ENCODE results near the gene LRP2.

LRP2 gene

DNA sequence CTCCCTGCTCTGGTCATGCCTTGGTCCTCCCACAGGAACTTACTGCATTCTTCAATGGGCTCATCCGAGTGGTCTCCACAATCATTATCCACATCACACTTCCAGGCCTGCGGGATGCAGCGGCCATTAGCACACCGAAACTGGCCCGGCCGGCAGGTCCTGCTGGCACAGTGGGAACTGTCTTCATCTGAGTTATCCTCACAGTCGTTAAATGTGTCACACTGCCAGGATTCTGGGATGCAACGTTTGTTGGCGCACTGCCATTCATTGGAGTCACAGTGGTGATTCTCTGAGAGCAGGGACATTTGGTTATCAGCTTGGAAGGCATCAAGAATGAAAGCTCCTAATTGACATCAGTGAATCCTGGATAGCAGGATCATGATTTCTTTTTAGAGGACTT is 188.5 kb downstream of the LRP2 start:
- no peaks in the 10 kb centered on the region for H3K4me1 ChIP-seq (ENCODE audit: control insufficient read depth, insufficient read depth, low read length)
- H3K27me3 ChIP-seq (ENCODE audit: control insufficient read depth, insufficient read depth, low read length) = no peaks in the 10 kb centered on the region
- no peaks in the 10 kb centered on the region for H3K9me3 ChIP-seq (ENCODE audit: control insufficient read depth, insufficient read depth, low read length)
- H3K36me3 ChIP-seq (ENCODE audit: control insufficient read depth, insufficient read depth, low read length) = no peaks in the 10 kb centered on the region
- H3K9ac ChIP-seq (ENCODE audit: low read depth, low read length) = no peak overlapping the region
- no peak overlapping the region for H3K4me3 ChIP-seq (ENCODE audit: low read depth, low read length)
- H3K27ac ChIP-seq (ENCODE audit: low read depth, low read length) = no peak overlapping the region

GRCh38 chr2:169172914-169173313 is 189.4 kb downstream of the LRP2 start:
- H3K36me3 ChIP-seq (ENCODE audit: control insufficient read depth, insufficient read depth, low read length) = no peaks in the 10 kb centered on the region
- no peaks in the 10 kb centered on the region for H3K27me3 ChIP-seq (ENCODE audit: control insufficient read depth, insufficient read depth, low read length)
- H3K9ac ChIP-seq (ENCODE audit: low read depth, low read length) = no peak overlapping the region
- H3K4me1 ChIP-seq (ENCODE audit: control insufficient read depth, insufficient read depth, low read length) = no peaks in the 10 kb centered on the region
- no peak overlapping the region for H3K4me3 ChIP-seq (ENCODE audit: low read depth, low read length)
- no peak overlapping the region for H3K27ac ChIP-seq (ENCODE audit: low read depth, low read length)
- no peaks in the 10 kb centered on the region for H3K9me3 ChIP-seq (ENCODE audit: control insufficient read depth, insufficient read depth, low read length)

GRCh38 chr2:169172151-169172735 is 190.1 kb downstream of the LRP2 start:
- Histone ChIP-seq H3K4me3 (ENCODE audit: low read depth, low read length) (no peak overlapping the region), H3K36me3 (ENCODE audit: control insufficient read depth, insufficient read depth, low read length) (no peaks in the 10 kb centered on the region), H3K9me3 (ENCODE audit: control insufficient read depth, insufficient read depth, low read length) (no peaks in the 10 kb centered on the region), H3K27me3 (ENCODE audit: control insufficient read depth, insufficient read depth, low read length) (no peaks in the 10 kb centered on the region), H3K27ac (ENCODE audit: low read depth, low read length) (no peak overlapping the region), H3K9ac (ENCODE audit: low read depth, low read length) (no peak overlapping the region), H3K4me1 (ENCODE audit: control insufficient read depth, insufficient read depth, low read length) (no peaks in the 10 kb centered on the region)

DNA sequence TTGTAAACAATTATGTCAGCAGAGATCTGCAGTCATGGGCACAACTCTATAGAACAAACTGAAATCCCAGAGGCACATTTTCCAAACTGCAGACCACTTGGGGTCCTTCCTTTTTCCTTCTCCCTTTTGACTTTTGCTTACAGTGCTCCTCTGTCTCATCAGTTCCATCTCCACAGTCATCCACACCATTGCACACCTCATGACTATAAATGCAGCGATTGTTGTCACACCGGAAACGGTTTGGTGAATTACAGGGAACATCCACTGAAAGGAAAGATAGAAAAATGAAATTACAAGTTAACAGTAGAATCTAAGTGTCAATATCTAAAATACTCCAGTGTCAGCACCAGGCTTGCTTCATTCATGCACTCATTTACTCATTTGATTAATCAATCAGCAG is 196.5 kb downstream of the LRP2 start:
- Histone ChIP-seq H3K27me3 (ENCODE audit: control insufficient read depth, insufficient read depth, low read length) (no peaks in the 10 kb centered on the region), H3K9me3 (ENCODE audit: control insufficient read depth, insufficient read depth, low read length) (no peaks in the 10 kb centered on the region), H3K4me3 (ENCODE audit: low read depth, low read length) (no peak overlapping the region), H3K36me3 (ENCODE audit: control insufficient read depth, insufficient read depth, low read length) (no peaks in the 10 kb centered on the region), H3K4me1 (ENCODE audit: control insufficient read depth, insufficient read depth, low read length) (no peaks in the 10 kb centered on the region), H3K9ac (ENCODE audit: low read depth, low read length) (no peak overlapping the region), H3K27ac (ENCODE audit: low read depth, low read length) (no peak overlapping the region)

DNA sequence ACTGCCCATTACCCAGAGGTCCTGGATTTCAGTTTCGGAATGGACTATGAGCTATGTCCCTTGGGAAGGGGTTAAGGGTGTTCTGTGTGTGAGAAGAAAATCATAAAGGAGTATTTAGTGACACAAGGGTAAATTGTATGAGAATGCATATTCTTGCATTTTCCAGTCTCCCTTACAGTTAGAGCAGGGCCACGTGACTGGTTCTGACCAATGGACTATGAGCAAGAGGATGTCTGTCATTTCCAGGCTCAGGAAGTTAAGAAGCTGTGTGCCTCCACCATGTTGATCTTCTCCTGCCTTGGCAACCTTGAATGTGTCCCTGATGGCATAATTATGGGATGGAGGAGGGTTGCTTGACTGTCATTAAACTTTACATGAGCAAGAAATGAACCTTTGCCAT is 198.0 kb downstream of the LRP2 start:
- H3K4me3 ChIP-seq (ENCODE audit: low read depth, low read length) = no peak overlapping the region
- no peaks in the 10 kb centered on the region for H3K4me1 ChIP-seq (ENCODE audit: control insufficient read depth, insufficient read depth, low read length)
- H3K36me3 ChIP-seq (ENCODE audit: control insufficient read depth, insufficient read depth, low read length) = no peaks in the 10 kb centered on the region
- no peaks in the 10 kb centered on the region for H3K9me3 ChIP-seq (ENCODE audit: control insufficient read depth, insufficient read depth, low read length)
- H3K27ac ChIP-seq (ENCODE audit: low read depth, low read length) = no peak overlapping the region
- H3K27me3 ChIP-seq (ENCODE audit: control insufficient read depth, insufficient read depth, low read length) = no peaks in the 10 kb centered on the region
- no peak overlapping the region for H3K9ac ChIP-seq (ENCODE audit: low read depth, low read length)

- no peaks in the 10 kb centered on the region for H3K36me3 ChIP-seq (ENCODE audit: control insufficient read depth, insufficient read depth, low read length)
- H3K9me3 ChIP-seq (ENCODE audit: control insufficient read depth, insufficient read depth, low read length) = no peaks in the 10 kb centered on the region
Observed at GRCh38 chr2:169162613-169163012, 199.7 kb downstream of the LRP2 start.

GRCh38 chr2:169160926-169161481 is 201.3 kb downstream of the LRP2 start:
- Histone ChIP-seq H3K4me1 (ENCODE audit: control insufficient read depth, insufficient read depth, low read length) (no peaks in the 10 kb centered on the region), H3K27ac (ENCODE audit: low read depth, low read length) (no peak overlapping the region), H3K27me3 (ENCODE audit: control insufficient read depth, insufficient read depth, low read length) (no peaks in the 10 kb centered on the region), H3K4me3 (ENCODE audit: low read depth, low read length) (no peak overlapping the region), H3K9me3 (ENCODE audit: control insufficient read depth, insufficient read depth, low read length) (no peaks in the 10 kb centered on the region), H3K36me3 (ENCODE audit: control insufficient read depth, insufficient read depth, low read length) (no peaks in the 10 kb centered on the region), H3K9ac (ENCODE audit: low read depth, low read length) (no peak overlapping the region)

More at GRCh38 chr2:169162613-169163012, 199.7 kb downstream of the LRP2 start:
- Histone ChIP-seq H3K27me3 (ENCODE audit: control insufficient read depth, insufficient read depth, low read length) (no peaks in the 10 kb centered on the region), H3K4me1 (ENCODE audit: control insufficient read depth, insufficient read depth, low read length) (no peaks in the 10 kb centered on the region), H3K9ac (ENCODE audit: low read depth, low read length) (no peak overlapping the region), H3K4me3 (ENCODE audit: low read depth, low read length) (no peak overlapping the region), H3K27ac (ENCODE audit: low read depth, low read length) (no peak overlapping the region)

GRCh38 chr2:169159686-169160085 is 202.6 kb downstream of the LRP2 start:
- Histone ChIP-seq H3K36me3 (ENCODE audit: control insufficient read depth, insufficient read depth, low read length) (no peaks in the 10 kb centered on the region), H3K9me3 (ENCODE audit: control insufficient read depth, insufficient read depth, low read length) (no peaks in the 10 kb centered on the region), H3K4me1 (ENCODE audit: control insufficient read depth, insufficient read depth, low read length) (no peaks in the 10 kb centered on the region), H3K27me3 (ENCODE audit: control insufficient read depth, insufficient read depth, low read length) (no peaks in the 10 kb centered on the region), H3K9ac (ENCODE audit: low read depth, low read length) (no peak overlapping the region), H3K4me3 (ENCODE audit: low read depth, low read length) (no peak overlapping the region), H3K27ac (ENCODE audit: low read depth, low read length) (no peak overlapping the region)

- H3K4me3 ChIP-seq (ENCODE audit: low read depth, low read length) = no peak overlapping the region
- no peak overlapping the region for H3K27ac ChIP-seq (ENCODE audit: low read depth, low read length)
- H3K4me1 ChIP-seq (ENCODE audit: control insufficient read depth, insufficient read depth, low read length) = no peaks in the 10 kb centered on the region
- no peaks in the 10 kb centered on the region for H3K9me3 ChIP-seq (ENCODE audit: control insufficient read depth, insufficient read depth, low read length)
- H3K27me3 ChIP-seq (ENCODE audit: control insufficient read depth, insufficient read depth, low read length) = no peaks in the 10 kb centered on the region
- no peaks in the 10 kb centered on the region for H3K36me3 ChIP-seq (ENCODE audit: control insufficient read depth, insufficient read depth, low read length)
- H3K9ac ChIP-seq (ENCODE audit: low read depth, low read length) = no peak overlapping the region
Observed at GRCh38 chr2:169158874-169159273, 203.5 kb downstream of the LRP2 start.

DNA sequence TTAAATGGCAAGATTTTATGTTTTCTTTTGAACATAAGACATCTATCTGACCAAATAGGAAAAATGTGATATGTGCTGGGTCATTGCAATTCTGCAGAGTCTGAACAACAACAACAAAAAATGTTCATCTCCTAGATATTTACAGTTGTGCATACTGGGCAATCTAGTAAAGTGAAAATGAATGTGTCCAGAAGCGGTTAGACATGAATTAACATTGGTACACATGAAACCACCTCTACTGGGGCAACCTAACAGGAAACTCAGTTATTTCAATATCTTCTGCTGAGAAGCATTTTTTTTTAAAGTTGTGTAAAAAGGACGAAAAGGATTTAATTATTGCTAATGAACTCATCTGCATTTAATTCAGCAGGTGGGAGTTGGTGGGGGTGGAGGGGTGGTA is 216.1 kb downstream of the LRP2 start:
- Histone ChIP-seq H3K9ac (ENCODE audit: low read depth, low read length) (no peak overlapping the region), H3K36me3 (ENCODE audit: control insufficient read depth, insufficient read depth, low read length) (no peaks in the 10 kb centered on the region), H3K4me1 (ENCODE audit: control insufficient read depth, insufficient read depth, low read length) (peaks cover 3% of the 10 kb centered on the region), H3K9me3 (ENCODE audit: control insufficient read depth, insufficient read depth, low read length) (no peaks in the 10 kb centered on the region), H3K27me3 (ENCODE audit: control insufficient read depth, insufficient read depth, low read length) (no peaks in the 10 kb centered on the region), H3K4me3 (ENCODE audit: low read depth, low read length) (no peak overlapping the region), H3K27ac (ENCODE audit: low read depth, low read length) (no peak overlapping the region)

- Histone ChIP-seq H3K9ac (ENCODE audit: low read depth, low read length) (no peak overlapping the region), H3K27ac (ENCODE audit: low read depth, low read length) (no peak overlapping the region), H3K4me3 (ENCODE audit: low read depth, low read length) (no peak overlapping the region), H3K27me3 (ENCODE audit: control insufficient read depth, insufficient read depth, low read length) (no peaks in the 10 kb centered on the region), H3K4me1 (ENCODE audit: control insufficient read depth, insufficient read depth, low read length) (peaks cover 23% of the 10 kb centered on the region), H3K9me3 (ENCODE audit: control insufficient read depth, insufficient read depth, low read length) (no peaks in the 10 kb centered on the region), H3K36me3 (ENCODE audit: control insufficient read depth, insufficient read depth, low read length) (no peaks in the 10 kb centered on the region)
Observed at GRCh38 chr2:169143998-169144397, 218.3 kb downstream of the LRP2 start.

All from HUES48 (cell line).